Measurements from ENCODE around the gene PPHLN1.

Gene PPHLN1

GRCh38 chr12:42420395-42420794 lies 94.4 kb downstream of the PPHLN1 start:
- H3K4me3 ChIP-seq (ENCODE audit: low read length in 2 of 2): no peak overlapping the region
- no peaks in the 10 kb centered on the region for H3K9me3 ChIP-seq (replicated peaks in 1 of 2; ENCODE audit: control insufficient read depth in 2 of 2, insufficient read depth in 1 of 2, low read depth in 1 of 2, low read length in 2 of 2)
- H3K9ac ChIP-seq (ENCODE audit: low read depth, low read length, poor library complexity): no peak overlapping the region
- no peak overlapping the region for H3K23ac ChIP-seq (ENCODE audit: low read depth, low read length, poor library complexity)
- no peak for DNase-seq (ENCODE audit: low spot score)
- no peaks in the 10 kb centered on the region for H3K79me1 ChIP-seq (ENCODE audit: low read depth, low read length)
- H3K14ac ChIP-seq (ENCODE audit: low read length): no peak overlapping the region
- H3K36me3 ChIP-seq (replicated peaks in 1 of 2; ENCODE audit: control insufficient read depth in 2 of 2, insufficient read depth in 2 of 2, low read length in 2 of 2): peaks cover 0 to 4% of the 10 kb centered on the region in 2 donors
- H3K27me3 ChIP-seq (ENCODE audit: control insufficient read depth in 3 of 3, insufficient read depth in 3 of 3, low read depth in 1 of 3, low read length in 3 of 3): no peaks in the 10 kb centered on the region
- no CpG with 5 or more reads among the region's 3 CpGs for WGBS, 2 donors (ENCODE audit: extremely low coverage in 2 of 2, insufficient read length in 2 of 2, insufficient replicate concordance in 1 of 2)
- H3K18ac ChIP-seq (ENCODE audit: low read length): no peak overlapping the region
- no peak overlapping the region for H2AFZ ChIP-seq (ENCODE audit: low read length)
- no peak overlapping the region for H3K4me2 ChIP-seq (ENCODE audit: insufficient read depth, low read length, poor library complexity, severe bottlenecking)
- no peak overlapping the region for H2BK5ac ChIP-seq (ENCODE audit: low read length)
- H3K27ac ChIP-seq (replicated peaks; ENCODE audit: low read length): no peak overlapping the region
- no peak overlapping the region for H2BK120ac ChIP-seq (ENCODE audit: low read depth, low read length)
- H3K4ac ChIP-seq (ENCODE audit: low read length): no peak overlapping the region
- H4K91ac ChIP-seq (ENCODE audit: low read depth, low read length, poor library complexity): no peak overlapping the region
- no peaks in the 10 kb centered on the region for H3K4me1 ChIP-seq (ENCODE audit: control insufficient read depth in 2 of 2, insufficient read depth in 1 of 2, low read depth in 1 of 2, low read length in 2 of 2)
- no peak overlapping the region for H2AK5ac ChIP-seq (ENCODE audit: low read depth, low read length)
- H2BK12ac ChIP-seq (ENCODE audit: low read length): no peak overlapping the region
- no peak overlapping the region for H4K8ac ChIP-seq (ENCODE audit: low read depth, low read length)
- no peak overlapping the region for H2BK15ac ChIP-seq (ENCODE audit: low read length)

- Histone ChIP-seq H2BK120ac (ENCODE audit: low read depth, low read length) (no peak overlapping the region), H4K91ac (ENCODE audit: low read depth, low read length, poor library complexity) (no peak overlapping the region), H3K9ac (ENCODE audit: low read depth, low read length, poor library complexity) (no peak overlapping the region), H3K14ac (ENCODE audit: low read length) (no peak overlapping the region), H3K4me1 (ENCODE audit: control insufficient read depth in 2 of 2, insufficient read depth in 1 of 2, low read depth in 1 of 2, low read length in 2 of 2) (no peaks in the 10 kb centered on the region), H3K79me1 (ENCODE audit: low read depth, low read length) (no peaks in the 10 kb centered on the region), H3K27ac (replicated peaks; ENCODE audit: low read length) (no peak overlapping the region), H2AK5ac (ENCODE audit: low read depth, low read length) (no peak overlapping the region), H2BK15ac (ENCODE audit: low read length) (no peak overlapping the region), H3K9me3 (replicated peaks in 1 of 2; ENCODE audit: control insufficient read depth in 2 of 2, insufficient read depth in 1 of 2, low read depth in 1 of 2, low read length in 2 of 2) (no peaks in the 10 kb centered on the region), H4K8ac (ENCODE audit: low read depth, low read length) (no peak overlapping the region), H2AFZ (ENCODE audit: low read length) (no peak overlapping the region), H3K4ac (ENCODE audit: low read length) (no peak overlapping the region), H3K18ac (ENCODE audit: low read length) (no peak overlapping the region), H3K4me3 (ENCODE audit: low read length in 2 of 2) (no peak overlapping the region), H3K4me2 (ENCODE audit: insufficient read depth, low read length, poor library complexity, severe bottlenecking) (no peak overlapping the region), H3K36me3 (replicated peaks in 1 of 2; ENCODE audit: control insufficient read depth in 2 of 2, insufficient read depth in 2 of 2, low read length in 2 of 2) (peaks cover 0 to 4% of the 10 kb centered on the region in 2 donors), H2BK12ac (ENCODE audit: low read length) (no peak overlapping the region), H3K27me3 (ENCODE audit: control insufficient read depth in 3 of 3, insufficient read depth in 3 of 3, low read depth in 1 of 3, low read length in 3 of 3) (no peaks in the 10 kb centered on the region), H3K23ac (ENCODE audit: low read depth, low read length, poor library complexity) (no peak overlapping the region), H2BK5ac (ENCODE audit: low read length) (no peak overlapping the region)
- no peak for DNase-seq (ENCODE audit: low spot score)
- WGBS, 2 donors (ENCODE audit: extremely low coverage in 2 of 2, insufficient read length in 2 of 2, insufficient replicate concordance in 1 of 2): no CpG with 5 or more reads among the region's 3 CpGs
Measured at GRCh38 chr12:42421844-42422779, 96.1 kb downstream of the PPHLN1 start.

GRCh38 chr12:42422785-42423184 lies 96.8 kb downstream of the PPHLN1 start:
- Histone ChIP-seq H2BK15ac (ENCODE audit: low read length) (no peak overlapping the region), H2AFZ (ENCODE audit: low read length) (no peak overlapping the region), H3K9me3 (replicated peaks in 1 of 2; ENCODE audit: control insufficient read depth in 2 of 2, insufficient read depth in 1 of 2, low read depth in 1 of 2, low read length in 2 of 2) (no peaks in the 10 kb centered on the region), H3K4me2 (ENCODE audit: insufficient read depth, low read length, poor library complexity, severe bottlenecking) (no peak overlapping the region), H4K91ac (ENCODE audit: low read depth, low read length, poor library complexity) (no peak overlapping the region), H3K36me3 (replicated peaks in 1 of 2; ENCODE audit: control insufficient read depth in 2 of 2, insufficient read depth in 2 of 2, low read length in 2 of 2) (peaks cover 0 to 8% of the 10 kb centered on the region in 2 donors), H2AK5ac (ENCODE audit: low read depth, low read length) (no peak overlapping the region), H3K4me3 (ENCODE audit: low read length in 2 of 2) (no peak overlapping the region), H3K79me1 (ENCODE audit: low read depth, low read length) (no peaks in the 10 kb centered on the region), H3K23ac (ENCODE audit: low read depth, low read length, poor library complexity) (no peak overlapping the region), H2BK12ac (ENCODE audit: low read length) (no peak overlapping the region), H2BK120ac (ENCODE audit: low read depth, low read length) (no peak overlapping the region), H3K4ac (ENCODE audit: low read length) (no peak overlapping the region), H3K4me1 (ENCODE audit: control insufficient read depth in 2 of 2, insufficient read depth in 1 of 2, low read depth in 1 of 2, low read length in 2 of 2) (no peaks in the 10 kb centered on the region), H3K9ac (ENCODE audit: low read depth, low read length, poor library complexity) (no peak overlapping the region), H3K14ac (ENCODE audit: low read length) (no peak overlapping the region), H4K8ac (ENCODE audit: low read depth, low read length) (no peak overlapping the region), H2BK5ac (ENCODE audit: low read length) (no peak overlapping the region), H3K18ac (ENCODE audit: low read length) (no peak overlapping the region), H3K27ac (replicated peaks; ENCODE audit: low read length) (no peak overlapping the region), H3K27me3 (ENCODE audit: control insufficient read depth in 3 of 3, insufficient read depth in 3 of 3, low read depth in 1 of 3, low read length in 3 of 3) (no peaks in the 10 kb centered on the region)
- whole genome bisulfite sequencing, 2 donors (ENCODE audit: extremely low coverage in 2 of 2, insufficient read length in 2 of 2, insufficient replicate concordance in 1 of 2): no CpG with 5 or more reads among the region's 1 CpG
- no peak for DNase-seq (ENCODE audit: low spot score)

GRCh38 chr12:42426746-42427145 lies 100.8 kb downstream of the PPHLN1 start:
- no peaks in the 10 kb centered on the region for H3K27me3 ChIP-seq (ENCODE audit: control insufficient read depth in 3 of 3, insufficient read depth in 3 of 3, low read depth in 1 of 3, low read length in 3 of 3)
- H3K23ac ChIP-seq (ENCODE audit: low read depth, low read length, poor library complexity): no peak overlapping the region
- no peak overlapping the region for H4K8ac ChIP-seq (ENCODE audit: low read depth, low read length)
- H3K36me3 ChIP-seq (replicated peaks in 1 of 2; ENCODE audit: control insufficient read depth in 2 of 2, insufficient read depth in 2 of 2, low read length in 2 of 2): peaks cover 0 to 26% of the 10 kb centered on the region in 2 donors
- no peak overlapping the region for H3K9ac ChIP-seq (ENCODE audit: low read depth, low read length, poor library complexity)
- no peak overlapping the region for H4K91ac ChIP-seq (ENCODE audit: low read depth, low read length, poor library complexity)
- no peak overlapping the region for H3K4me2 ChIP-seq (ENCODE audit: insufficient read depth, low read length, poor library complexity, severe bottlenecking)
- no peaks in the 10 kb centered on the region for H3K79me1 ChIP-seq (ENCODE audit: low read depth, low read length)
- WGBS, 2 donors (ENCODE audit: extremely low coverage in 2 of 2, insufficient read length in 2 of 2, insufficient replicate concordance in 1 of 2): no CpG with 5 or more reads among the region's 6 CpGs
- no peak overlapping the region for H3K18ac ChIP-seq (ENCODE audit: low read length)
- H3K4ac ChIP-seq (ENCODE audit: low read length): no peak overlapping the region
- no peak for DNase-seq (ENCODE audit: low spot score)
- H3K27ac ChIP-seq (replicated peaks; ENCODE audit: low read length): no peak overlapping the region
- no peak overlapping the region for H3K4me3 ChIP-seq (ENCODE audit: low read length in 2 of 2)
- no peaks in the 10 kb centered on the region for H3K4me1 ChIP-seq (ENCODE audit: control insufficient read depth in 2 of 2, insufficient read depth in 1 of 2, low read depth in 1 of 2, low read length in 2 of 2)
- H2BK120ac ChIP-seq (ENCODE audit: low read depth, low read length): no peak overlapping the region
- H2BK5ac ChIP-seq (ENCODE audit: low read length): no peak overlapping the region
- H3K9me3 ChIP-seq (replicated peaks in 1 of 2; ENCODE audit: control insufficient read depth in 2 of 2, insufficient read depth in 1 of 2, low read depth in 1 of 2, low read length in 2 of 2): no peaks in the 10 kb centered on the region
- H2AFZ ChIP-seq (ENCODE audit: low read length): no peak overlapping the region
- no peak overlapping the region for H3K14ac ChIP-seq (ENCODE audit: low read length)
- H2AK5ac ChIP-seq (ENCODE audit: low read depth, low read length): no peak overlapping the region
- no peak overlapping the region for H2BK12ac ChIP-seq (ENCODE audit: low read length)
- H2BK15ac ChIP-seq (ENCODE audit: low read length): no peak overlapping the region

Measured in neuronal stem cell (in vitro differentiated cells).